Activated T-cell treated with anti-CD3 and anti-CD28 coated beads for 48 hours (primary cell): Measurements from ENCODE around the gene C1orf159.
"Not testable (repeated sequence)": the region's sequence is repeated elsewhere in the genome, so short reads cannot be mapped to it uniquely, and the experiment has no call there.

Source experiments
- DNase-seq: peaks from one replicate; pipeline ENCODE4 v3.0.0-alpha.2; 2020; ENCODE audit warnings: low read depth

Gene C1orf159

DNA sequence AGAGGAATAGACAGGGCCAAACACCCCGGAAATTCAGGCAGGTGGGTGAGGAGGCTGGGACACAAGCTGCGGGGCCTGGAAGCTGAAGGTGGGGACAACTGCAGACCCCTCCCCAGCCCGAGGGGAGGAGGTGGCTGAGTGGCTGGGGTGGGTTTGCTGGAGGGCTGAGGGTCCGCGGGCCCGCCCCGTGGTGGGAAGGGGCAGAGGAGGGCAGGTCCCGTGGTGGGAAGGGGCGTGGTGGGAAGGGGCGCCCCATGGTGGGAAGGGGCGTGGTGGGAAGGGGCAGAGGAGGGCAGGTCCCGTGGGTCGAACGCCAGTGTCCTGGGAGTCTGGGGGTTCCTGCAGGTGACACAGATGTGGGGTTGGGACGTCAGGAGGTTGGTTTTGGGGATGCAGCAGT lies 33.5 kb upstream of the C1orf159 start:
- DNase-seq = no peak

DNA sequence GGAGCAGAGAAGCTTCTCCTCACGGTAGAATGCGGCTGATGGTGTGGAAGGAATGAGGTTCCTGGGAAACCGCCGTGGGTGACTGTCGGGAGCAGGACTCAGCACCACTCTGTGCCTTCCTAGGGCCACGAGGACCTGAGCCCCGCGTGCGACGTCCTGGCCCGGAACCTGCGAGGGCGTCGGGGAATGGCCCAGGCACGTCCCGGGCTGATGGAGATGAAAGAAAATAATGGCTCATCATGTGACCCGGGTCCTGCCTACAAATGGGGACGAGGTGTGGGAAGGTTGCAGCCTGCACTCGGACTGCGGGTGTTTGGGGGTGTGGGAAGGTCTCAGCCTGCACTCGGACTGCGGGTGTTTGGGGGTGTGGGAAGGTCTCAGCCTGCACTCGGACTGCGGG lies 32.7 kb upstream of the C1orf159 start:
- DNase-seq = no peak

DNA sequence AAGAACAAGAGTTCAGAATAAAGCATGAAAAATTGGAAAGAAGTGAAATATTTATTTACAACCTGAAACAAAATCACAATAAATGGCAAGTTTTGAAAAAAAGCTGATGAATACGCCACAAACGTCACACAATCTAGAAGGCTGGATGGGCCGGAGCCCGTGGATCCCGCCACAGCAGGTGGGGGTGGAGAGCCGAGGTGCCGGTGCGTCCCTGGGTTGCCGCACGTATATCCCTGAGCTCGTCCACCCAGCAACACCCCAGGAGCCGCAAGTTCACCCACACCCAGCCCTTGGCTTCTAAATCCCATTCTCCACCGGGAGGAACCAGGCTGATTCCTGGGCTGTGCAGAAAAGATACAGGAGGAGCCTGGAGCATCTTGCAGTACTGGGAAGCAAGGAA lies 32.2 kb upstream of the C1orf159 start:
- DNase-seq = no peak

DNA sequence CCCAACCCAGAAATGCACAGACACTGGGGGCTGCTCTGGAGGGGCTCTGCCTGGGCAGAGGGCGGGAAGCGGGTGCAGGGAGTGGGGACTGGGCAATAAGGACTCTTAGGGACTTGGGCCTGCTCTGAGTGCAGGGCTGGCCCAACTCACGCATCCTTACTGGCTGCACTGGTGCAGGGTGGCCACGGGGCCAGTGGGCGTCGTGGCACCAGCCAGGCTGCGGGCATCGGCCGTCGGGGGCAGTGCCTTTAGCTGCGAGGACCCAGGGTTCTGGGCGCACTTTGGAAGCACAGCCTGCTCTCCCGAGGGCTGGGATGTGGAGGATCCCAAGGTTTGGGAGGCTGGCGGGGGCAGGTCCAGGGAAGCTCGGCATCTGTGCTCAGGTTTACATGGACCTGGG lies 30.7 kb upstream of the C1orf159 start:
- no peak for DNase-seq

DNA sequence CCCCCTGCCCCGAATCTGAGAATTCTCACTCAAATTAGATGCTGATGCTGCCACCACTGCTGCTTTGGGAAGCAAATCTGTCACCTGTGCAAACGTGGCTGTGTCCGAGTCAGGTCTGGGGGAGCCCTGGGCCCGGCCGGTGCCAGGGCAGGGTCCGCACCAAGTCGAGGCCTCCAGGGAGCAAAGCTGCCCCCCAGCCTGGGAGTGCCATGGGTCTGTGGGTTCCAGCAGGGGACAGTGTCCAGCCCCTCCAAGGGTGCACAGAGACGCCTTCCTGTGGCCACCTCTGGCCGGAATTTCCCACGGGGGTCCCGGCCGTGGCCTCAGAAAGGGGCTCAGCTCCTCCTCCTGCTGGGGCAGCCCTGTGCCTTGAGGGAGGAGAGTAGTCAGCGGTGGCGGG lies 30.1 kb upstream of the C1orf159 start:
- DNase-seq = no peak

DNA sequence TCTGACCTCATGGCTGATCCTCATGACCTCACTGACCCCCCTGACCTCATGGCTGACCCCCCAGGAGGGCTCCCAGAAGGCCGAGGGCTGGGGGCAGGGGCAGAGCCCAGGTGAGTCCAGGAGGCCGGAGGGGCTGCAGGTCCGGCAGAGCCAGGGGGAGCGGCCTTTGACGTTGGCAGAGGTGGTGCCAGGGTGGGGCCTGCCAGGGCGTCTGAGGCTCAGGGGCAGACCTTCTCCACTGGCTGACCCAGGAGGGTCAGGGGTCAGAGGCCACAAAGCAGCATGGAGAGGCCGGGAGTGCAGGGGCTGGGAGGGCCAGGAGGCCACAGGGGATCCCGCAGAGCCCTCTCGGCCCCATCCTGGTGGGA lies 29.6 kb upstream of the C1orf159 start:
- DNase-seq = no peak

DNA sequence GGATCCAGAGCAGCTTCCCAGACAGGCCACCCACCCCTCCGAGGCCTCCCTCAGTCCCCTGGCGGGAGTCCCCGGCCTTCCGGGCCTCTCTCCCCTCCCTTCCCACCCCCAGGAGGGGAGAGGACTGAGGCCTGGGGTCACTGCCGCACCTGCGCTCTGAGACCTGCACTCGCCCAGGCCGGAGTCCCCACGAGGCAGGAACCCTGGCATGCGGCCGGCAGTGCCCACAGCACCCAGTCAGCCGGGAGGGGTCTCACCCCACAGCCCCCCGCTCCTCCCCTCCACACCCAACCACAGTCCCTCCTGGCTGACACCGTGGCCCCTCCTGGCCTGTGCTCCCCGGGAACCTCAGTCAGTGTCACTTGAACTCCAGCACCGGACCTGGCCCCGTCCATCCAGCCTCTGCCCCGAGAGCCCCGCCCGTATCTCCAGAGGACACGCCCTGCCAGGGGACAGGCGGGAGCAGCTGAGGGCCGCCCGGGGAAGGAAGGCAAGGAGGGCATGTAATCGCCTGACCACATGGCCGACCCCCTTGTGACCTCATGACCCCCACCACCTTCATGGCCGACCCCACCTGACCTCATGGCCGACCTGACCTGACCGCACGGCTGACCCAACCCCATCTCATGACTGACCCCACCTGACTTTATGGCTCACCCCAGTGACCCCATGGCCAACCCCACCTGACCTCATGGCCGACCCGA lies 29.1 kb upstream of the C1orf159 start:
- DNase-seq = no peak

DNA sequence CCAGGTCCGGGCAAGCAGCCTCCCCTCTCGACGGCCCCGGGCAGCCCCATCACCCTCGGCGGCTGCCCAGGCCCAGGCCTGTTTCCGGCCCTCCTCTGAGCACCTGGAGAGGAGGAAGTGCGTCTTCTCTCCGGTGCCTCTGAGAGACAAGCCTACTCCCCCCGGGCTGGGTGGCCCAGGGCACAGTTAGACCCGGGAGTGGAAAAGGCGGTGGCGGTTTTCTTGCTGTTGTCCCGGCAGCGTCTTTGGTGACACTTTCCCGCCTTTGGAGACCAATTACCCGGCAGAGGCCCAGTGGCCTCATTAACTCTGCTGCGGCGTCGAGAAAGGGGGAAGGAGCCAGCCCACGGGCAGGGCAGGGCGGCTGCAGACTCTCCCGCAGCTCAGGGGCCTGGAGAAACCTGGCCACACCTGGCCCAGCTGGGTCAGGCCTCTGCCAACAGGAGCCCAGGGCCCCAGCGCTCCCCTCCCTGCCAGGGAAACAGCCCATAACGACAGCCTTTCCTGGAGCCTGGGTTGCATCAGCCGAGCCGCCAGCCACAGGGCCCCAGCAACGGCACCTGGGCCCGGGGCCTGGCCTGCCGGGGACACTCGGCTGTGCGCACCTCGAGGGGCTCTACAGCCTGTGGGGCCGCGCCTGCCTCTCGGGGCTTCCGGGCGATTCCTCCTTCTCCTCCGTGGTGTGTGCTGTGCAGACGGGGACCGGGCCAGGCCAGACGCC lies 28.4 kb upstream of the C1orf159 start:
- DNase-seq = peak; percentile 49

DNA sequence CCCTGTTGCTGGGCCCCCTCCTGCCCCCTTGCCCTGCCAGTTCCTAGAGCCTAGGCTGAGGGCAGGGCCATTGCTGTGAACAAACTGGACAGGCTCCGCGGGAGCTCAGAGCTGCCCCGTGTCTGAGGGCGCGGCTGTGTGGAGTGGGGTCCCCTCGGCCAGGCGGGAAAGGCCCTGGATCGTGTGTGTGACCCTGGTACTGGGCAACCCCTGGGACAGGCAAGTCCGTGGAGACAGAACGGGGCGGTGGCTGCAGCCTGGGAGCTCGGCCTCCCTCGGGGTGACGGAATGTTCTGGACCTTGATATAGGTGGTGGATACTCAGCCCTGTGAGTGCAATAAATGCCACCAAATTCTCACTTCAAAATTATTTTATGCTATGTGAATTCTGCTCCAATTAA lies 27.7 kb upstream of the C1orf159 start:
- DNase-seq = no peak

DNA sequence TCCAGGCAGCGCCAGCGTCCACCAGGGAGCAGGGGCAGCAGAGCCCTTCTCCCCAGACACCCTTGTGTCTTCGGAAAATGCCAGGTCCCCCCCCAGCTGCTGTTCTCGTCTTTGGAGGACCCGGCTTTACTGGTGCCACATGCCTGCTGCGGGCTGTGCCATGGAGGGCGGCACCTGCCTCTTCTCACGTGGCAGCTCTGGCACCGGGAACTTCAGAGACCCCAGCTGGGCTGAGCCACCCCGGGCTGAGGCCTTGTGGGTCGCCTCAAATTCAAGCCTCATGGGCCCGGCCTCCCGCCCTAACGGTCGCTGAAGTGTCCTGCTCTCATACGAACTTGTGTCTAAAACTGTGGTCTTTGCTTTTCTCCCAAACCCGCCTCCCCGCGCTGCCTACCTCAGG lies 27.0 kb upstream of the C1orf159 start:
- no peak for DNase-seq

DNA sequence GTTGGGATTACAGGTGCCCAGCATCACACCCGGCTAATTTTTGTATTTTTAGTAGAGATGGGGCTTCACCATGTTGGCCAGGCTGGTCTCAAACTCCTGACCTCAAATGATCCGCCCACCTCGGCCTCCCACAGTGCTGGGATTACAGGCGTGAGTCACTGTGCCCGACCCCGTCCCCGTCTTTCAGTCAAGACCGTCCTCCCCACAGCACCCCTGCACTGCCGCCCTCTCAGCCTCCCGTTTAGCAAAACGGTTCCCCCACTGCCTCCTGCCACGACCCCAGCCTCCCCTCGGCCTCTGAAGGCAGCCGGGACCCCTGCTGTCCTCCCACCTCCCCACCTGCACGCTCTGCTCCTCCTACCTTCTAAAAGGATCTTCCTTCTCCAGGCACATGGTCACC lies 26.5 kb upstream of the C1orf159 start:
- not testable (repeated sequence) for DNase-seq

DNA sequence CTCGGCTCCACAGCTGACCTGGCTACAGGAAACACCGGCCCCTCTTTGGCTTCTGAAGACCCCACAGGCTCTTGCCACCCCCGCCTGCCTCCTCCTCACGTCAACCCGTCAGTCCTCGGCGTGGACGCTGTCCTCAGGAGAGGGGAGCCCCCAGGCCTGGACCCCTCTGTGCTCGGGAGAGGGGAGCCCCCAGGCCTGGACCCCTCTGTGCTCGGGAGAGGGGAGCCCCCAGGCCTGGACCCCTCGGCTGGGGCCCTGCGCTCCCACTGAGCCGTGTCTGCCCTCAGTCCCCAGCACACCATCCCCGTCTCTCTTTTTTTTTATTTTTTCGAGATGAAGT lies 26.0 kb upstream of the C1orf159 start:
- DNase-seq = no peak

DNA sequence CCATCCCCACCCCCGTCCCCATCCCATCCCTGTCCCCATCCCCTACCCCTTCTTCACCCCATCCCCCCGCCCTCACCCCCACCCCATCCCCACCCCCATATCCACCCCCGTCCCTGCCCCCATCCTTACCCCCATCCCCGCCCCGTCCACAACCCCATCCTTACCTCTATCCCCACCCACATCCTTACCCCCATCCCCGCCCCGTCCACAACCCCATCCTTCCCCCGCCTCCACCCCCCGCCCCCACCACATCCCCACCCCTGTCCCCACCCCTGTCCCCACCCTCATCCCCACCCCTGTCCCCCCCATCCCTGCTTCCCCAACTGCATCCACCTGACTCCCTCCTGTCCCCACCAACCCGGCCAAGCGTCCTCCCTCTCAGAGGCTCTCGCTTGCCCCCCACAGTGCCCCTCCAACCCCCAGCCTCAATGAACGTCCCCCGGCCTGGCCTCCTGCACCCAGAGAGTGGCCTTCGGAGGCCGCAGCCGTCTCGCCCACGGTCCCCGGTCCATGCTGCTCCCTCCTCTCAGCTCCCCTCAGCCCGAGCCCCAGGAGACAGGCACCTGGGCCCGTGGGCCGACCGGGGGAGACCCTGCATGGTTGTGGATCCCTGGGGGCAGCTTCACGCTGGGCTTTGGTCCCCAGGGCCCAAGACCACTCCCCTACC lies 25.5 kb upstream of the C1orf159 start:
- no peak for DNase-seq

DNA sequence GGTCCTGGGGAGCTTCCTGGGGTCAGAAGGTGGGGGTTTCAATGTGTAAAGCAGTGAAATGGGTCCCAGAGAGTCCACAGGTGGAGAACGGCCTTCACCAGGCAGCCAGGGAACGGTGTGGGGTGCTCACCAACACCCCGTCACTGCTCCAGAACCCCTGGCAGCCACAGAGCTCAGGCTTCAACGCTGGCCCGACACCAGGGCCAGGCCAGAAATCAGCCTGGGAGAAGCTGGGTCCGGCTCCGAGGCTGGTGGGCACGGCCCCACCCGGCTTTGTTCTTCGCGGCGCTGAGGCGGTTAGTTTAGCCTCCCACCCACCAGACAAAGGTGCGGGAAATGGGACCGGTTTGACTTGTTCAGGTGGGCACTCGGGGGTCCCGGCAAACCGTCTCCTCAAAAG lies 24.8 kb upstream of the C1orf159 start:
- no peak for DNase-seq

DNA sequence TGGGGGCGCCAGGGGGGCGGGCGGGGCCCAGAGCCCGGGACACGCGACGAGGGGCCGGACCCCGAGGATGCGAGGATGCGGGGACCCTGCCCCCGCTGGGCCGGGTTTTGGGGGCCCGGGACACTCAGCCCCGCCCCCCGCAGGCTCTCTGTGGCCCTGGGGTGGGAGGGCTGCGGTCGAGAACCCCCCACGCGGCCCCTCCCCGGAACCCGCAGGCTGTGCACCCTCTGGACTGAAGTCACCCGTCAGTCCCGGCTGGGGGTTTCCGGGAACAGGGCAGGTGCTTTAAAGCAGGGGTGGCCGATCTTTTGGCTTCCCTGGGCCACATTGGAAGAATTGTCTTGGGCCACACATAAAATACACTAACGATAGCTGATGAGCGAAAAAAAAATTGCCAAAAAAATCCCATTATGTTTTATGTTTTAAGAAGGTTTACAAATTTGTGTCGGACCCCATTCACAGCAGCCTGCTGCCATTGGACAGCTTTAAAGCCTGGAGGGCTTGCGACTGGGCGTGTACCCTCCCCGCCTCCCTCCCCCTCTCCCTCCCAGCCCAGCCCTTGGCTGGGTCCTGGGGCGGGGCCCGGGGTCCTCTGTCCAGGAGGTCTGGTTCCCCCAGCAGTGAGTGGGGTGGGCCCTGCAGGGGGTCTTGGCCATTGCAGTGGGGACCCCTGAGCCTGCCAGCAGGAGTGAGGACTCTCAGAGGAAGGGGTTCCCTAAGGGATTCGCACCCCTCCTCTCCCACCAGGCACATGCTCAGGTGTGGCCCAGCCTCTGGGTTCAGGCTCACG lies 21.6 kb upstream of the C1orf159 start:
- DNase-seq = peak; percentile 60

DNA sequence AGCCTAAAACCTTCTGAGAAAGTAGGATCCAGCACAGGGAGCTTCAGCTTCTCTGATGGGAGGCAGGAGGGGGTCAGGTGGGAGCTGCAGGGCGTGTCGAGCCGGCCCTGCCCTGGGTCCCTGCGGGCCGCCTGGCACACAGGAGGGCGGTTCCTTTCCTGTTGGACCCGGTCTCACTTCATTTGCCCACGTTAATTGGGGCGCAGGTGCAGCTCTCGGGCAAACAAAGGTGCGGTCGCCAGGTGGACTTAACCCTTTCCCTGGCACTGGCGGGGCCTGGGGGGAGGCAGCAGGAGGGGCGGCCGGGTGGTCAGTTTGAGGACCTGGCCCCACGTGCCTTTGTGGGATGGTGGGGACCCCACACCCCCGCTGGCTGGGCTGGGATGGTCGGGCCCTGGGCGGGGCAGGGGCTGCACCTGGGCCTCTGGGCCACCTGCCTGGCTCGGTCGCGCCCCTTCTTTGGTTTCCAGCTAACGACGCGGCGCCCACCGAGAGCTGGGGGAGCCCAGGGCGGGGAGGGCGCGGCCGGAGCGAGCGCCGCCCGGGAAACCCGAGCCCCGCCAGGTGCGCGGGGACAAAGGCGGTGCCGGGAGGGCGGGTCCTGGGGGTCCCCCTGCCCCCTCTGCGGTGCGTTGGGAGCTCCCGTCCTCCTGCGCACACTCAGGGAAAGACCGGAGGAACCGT lies 20.8 kb upstream of the C1orf159 start:
- DNase-seq = no peak

DNA sequence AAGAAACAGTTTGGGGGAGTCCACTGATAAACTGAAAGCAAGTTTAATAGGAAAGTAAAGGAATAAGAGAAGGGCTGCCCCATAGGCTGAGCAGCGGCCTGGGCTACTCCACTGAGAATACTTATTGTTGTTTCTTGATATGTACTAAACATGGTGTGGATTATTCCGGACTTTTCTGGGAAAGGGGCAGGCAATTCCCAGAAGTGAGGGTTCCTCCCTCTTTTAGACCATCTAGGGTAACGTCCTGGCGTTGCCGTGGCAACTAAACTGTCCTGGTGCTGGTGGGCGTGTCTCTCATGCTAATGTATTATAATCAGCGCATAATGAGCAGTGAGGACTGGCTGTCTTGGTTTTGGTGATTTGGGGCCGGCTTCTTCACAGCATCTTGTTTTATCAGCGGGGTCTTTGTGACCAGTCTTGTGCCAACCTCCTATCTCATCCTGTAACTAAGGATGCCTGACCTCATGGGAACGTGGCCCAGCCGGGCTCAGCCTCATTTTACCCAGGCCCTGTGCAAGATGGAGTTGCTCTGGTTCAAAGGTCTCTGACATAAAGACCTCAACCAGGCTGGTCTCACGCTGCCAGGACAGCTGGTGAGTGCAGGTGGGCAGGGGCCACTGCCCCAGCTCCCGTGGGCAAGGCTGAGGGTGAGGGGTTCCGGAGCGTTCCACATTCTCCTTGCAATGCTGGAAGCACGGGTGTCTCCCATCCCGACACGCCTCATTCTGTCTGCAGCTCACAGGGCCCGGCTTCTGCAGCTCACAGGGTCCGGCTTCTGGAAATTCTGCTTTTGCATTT lies 19.6 kb upstream of the C1orf159 start:
- DNase-seq = no peak

DNA sequence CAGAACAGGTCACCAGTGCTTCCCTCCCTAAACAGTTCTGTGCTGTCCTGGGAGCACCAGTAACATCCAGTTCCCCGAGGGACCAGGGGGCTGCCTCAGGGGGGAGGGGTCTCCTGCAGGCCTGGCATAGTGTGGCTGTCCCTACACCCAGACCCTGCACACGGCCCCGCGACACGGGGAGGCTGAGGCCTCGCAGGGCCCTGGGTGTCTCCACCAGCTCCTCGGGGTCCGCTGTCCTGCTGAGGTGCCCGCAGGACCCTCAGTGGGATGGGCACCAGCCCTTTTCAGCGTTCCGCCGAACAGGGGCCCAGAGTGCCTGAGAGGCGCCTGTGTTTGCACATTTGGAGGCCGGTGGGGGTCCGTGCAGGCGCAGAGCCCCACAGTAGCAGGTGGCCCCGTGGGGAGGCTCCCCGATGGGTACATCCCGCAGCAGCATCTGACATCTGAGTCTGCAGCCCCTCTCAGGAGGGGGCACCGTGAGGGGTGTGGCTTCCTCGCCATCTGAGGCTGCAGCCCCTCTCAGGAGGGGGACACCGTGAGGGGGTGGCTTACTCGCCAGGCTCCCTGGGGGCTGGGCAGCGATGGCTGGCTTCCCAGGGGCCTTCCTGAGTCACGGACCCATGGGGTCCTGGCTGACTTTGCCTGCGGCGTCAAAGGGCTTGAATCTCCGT lies 18.5 kb upstream of the C1orf159 start:
- no peak for DNase-seq

DNA sequence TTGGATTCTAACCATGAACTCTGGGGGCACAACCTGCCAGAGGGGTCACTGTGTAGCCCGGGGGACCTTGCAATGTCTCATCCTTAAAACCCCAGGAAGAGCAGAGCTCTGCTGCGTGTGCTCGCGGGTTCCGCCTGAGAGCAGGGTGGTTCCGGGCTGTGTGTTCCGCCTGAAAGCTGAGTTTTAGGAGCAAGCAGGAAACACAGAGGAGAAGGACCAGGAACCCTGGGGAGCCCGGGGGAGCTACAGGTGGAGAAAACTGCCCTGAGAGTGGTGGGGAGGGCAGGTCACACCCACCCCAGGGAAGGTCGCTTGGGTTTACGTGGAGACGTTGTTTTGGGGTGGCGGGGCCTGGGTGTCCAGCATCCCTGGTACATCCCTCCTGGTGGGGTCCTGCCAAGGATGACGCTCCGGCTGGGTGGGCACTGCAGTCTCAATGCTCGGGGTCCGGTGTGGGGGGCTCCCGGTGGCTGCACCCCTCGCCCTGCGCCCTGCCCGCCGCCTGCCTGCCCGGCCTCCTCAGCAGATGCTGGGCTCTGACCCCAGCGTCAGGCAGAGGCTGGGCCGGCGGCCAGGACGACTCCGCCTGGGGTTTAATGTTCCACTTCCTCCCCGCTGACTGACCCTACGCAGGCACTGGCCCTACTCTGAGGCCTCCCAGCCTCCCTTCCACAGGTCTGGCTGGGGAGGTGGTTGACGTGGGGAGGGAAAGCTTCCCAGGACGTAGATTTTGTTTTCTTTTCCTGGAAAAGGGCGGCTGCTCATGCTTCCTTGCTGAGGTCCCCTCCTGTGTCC lies 17.3 kb upstream of the C1orf159 start:
- no peak for DNase-seq
